GM19099 (cell line): ENCODE measurements around the gene RGS8.

ENCODE experiments used
- POLR2A ChIP-seq: IDR thresholded peaks from 3 replicates; pipeline ENCODE4 v1.6.1; 2011; ENCODE audit warnings: low read depth; ENCODE audit not compliant: insufficient read length; ENCODE audit errors: extremely low read depth

The RGS8 gene, protein sequence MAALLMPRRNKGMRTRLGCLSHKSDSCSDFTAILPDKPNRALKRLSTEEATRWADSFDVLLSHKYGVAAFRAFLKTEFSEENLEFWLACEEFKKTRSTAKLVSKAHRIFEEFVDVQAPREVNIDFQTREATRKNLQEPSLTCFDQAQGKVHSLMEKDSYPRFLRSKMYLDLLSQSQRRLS

GRCh38 chr1:182684116-182684828 is at the start of gene RGS8:
TSS of gene RGS8 (minus strand) at chr1:182684587. CDS start at chr1:182669649, 14,938 bp downstream.
- no peak for TF ChIP-seq POLR2A

GRCh38 chr1:182731852-182732575 is 47.6 kb upstream of the RGS8 start:
- no peak for TF ChIP-seq POLR2A

- no peak for TF ChIP-seq POLR2A
These were observed 42.5 kb upstream of the RGS8 start for GRCh38 chr1:182726912-182727311.

- TF ChIP-seq POLR2A: no peak
These were observed 41.2 kb upstream of the RGS8 start for GRCh38 chr1:182725259-182726255.

GRCh38 chr1:182724215-182724614 is 39.8 kb upstream of the RGS8 start:
- no peak for TF ChIP-seq POLR2A

GRCh38 chr1:182723200-182723599 is 38.8 kb upstream of the RGS8 start:
- TF ChIP-seq POLR2A: no peak

GRCh38 chr1:182721525-182721924 is 37.1 kb upstream of the RGS8 start:
- no peak for TF ChIP-seq POLR2A

DNA sequence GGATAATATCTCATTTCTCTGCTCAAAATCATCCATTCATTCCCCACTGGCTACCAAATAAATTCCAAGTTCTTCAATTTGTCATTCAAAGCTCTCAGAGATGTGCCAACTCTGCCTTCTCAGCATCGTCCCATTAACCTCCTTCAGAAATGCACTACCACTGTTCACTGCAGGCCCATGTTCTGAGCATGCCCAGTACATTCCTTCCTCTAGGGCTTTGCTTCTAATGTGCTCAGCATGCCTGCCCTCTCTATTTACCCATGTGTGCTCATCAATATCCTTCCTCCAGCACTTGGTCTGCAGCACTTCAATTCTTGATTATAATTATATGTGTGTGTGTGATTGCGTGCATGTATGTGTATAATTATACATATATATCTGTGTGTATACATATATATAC is 36.1 kb upstream of the RGS8 start:
- TF ChIP-seq POLR2A: no peak

GRCh38 chr1:182719553-182719952 is 35.2 kb upstream of the RGS8 start:
- TF ChIP-seq POLR2A: no peak

GRCh38 chr1:182718311-182718710 is 33.9 kb upstream of the RGS8 start:
- TF ChIP-seq POLR2A: no peak

DNA sequence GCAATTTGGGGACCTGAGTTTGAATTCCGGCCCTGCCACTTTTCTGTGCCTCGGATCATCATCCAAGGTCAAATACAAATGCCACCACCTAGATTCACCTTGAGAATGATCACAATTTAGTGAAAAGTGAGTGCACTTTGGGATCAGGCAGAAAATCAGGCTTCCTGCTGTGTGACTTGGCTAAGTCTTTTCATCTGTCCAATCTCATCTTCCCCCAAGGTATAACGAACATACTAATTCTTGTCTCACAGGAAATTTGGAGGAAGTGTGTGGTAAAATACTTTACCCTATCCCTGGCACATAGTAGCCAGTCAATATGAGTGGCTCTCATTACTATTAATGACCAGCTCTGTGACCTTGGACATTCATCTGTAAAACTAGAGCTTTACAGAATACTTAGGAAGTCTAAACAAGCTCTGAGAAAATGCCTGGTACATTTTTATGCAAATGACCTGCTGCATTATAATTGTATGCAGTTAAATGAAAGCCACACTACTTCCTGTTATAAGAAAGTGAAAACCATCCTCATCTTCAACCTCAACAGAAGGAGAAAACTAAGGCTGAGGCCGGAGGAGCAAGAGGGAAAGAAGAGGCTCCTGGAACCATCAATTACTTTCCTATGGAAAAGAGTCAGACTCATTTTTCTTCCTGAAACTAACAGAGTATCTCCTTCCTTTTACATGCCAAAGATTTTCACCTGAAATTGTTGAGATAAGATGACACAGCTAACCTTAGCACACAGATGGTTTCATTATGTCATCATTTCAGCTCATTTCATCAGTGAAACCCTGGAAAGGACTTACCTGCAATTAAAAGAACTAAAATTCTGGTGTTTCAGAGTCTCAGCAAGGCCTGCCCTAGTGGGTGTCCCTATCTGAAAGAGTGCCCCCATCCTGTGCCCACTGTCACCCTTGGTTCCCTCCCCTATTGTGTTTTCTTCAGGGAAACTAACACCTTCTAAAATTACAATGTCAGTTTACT is 32.6 kb upstream of the RGS8 start:
- no peak for TF ChIP-seq POLR2A

DNA sequence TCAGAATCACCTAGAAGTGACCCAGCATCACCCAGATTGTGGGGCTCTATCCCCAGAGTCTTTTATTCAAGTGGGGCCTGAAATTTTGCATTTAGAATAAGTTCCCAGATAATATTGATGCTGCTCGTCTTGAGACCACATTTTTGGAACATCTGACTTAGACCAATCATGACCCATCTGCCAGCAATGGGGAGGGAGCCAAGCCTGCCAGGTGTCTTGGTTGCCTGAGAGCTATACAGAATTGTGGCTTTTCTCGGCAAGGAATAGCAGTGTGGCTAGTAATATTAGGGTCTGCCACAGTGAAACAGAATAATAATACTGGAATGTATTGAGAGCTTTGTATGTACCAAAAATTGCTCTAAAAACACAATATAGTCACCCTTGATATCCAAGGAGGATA is 31.1 kb upstream of the RGS8 start:
- no peak for TF ChIP-seq POLR2A

DNA sequence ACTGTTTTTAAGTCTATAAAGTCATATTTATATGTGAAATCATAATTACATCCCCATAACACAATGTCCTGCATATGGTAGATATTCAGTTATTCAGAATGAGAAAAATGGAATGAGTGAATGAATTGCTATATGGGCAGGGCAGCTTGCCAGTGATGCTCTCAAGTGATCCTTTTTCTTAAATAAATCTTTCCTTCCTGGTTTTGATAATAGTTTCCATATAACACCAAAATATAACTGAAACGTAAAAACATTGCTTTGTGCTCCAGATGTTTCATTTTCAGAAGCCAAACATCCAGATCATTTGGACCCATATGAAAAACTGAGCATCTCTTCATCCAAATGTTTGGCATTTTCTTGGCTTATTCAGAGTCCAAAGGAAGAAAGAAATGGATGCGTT is 30.2 kb upstream of the RGS8 start:
- no peak for TF ChIP-seq POLR2A

DNA sequence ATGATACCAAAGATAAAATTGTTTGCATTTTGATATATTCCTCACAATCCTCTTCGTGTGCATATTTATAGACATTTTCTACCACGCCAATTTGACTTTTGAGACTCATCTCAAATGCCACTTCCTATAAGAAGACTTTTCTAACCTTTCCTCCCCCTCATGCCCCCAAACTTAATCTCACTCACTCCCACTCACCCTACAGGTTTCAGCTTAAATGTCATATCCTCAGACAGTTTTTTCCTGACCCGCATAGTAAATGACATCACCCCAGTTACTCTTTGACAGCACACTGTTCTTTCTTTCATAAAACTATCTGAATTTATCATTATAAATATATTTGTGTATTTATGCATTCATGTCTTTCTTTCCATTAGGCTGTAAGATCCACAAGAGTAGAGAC is 29.6 kb upstream of the RGS8 start:
- no peak for TF ChIP-seq POLR2A
